ENCODE measurements around the gene ULBP3.

ULBP3 gene

DNA sequence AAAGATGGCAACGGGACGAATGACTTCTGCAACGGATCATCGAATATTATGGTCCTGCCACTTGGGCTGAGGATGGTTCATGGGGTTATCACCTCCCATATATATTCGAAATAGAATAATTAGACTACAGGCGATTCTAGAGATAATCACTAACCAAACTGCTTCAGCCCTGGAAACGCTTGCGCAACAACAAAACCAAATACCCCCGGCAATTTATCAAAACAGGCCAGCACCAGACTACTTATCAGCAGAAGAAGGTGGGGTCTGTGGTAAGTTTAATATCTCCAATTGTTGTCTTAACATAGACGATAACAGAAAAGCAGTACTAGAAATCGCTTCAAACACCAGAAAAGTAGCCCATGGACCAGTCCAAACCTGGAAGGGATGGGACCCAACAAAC is 31.0 kb upstream of the ULBP3 start:
- H3K79me2 ChIP-seq (ENCODE audit: low read length): no peaks in the 10 kb centered on the region
- H3K36me3 ChIP-seq (replicated peaks; ENCODE audit: low read depth, low read length): no peaks in the 10 kb centered on the region
- H2AFZ ChIP-seq (ENCODE audit: low read depth, low read length): no peak overlapping the region
- H3K4me2 ChIP-seq (ENCODE audit: low read length): no peak overlapping the region
- H3K4me1 ChIP-seq (ENCODE audit: low read length): no peaks in the 10 kb centered on the region
- H4K20me1 ChIP-seq (ENCODE audit: insufficient read depth, low read length): no peaks in the 10 kb centered on the region
- no peak overlapping the region for H3K9ac ChIP-seq (ENCODE audit: low read length)
- no peaks in the 10 kb centered on the region for H3K9me3 ChIP-seq (ENCODE audit: insufficient read depth, low read length)
- TF ChIP-seq EZH2phosphoT487 (IDR thresholded peaks at IDR 0.05; ENCODE audit: low read depth): no peak
- no peak for TF ChIP-seq CTCF (IDR thresholded peaks at IDR 0.05; ENCODE audit: low read depth, low read length)
- H3K27me3 ChIP-seq (ENCODE audit: low read depth, low read length): no peaks in the 10 kb centered on the region
- no peak overlapping the region for H3K4me3 ChIP-seq (ENCODE audit: low read length)
- no peak overlapping the region for H3K27ac ChIP-seq (ENCODE audit: low read length)

DNA sequence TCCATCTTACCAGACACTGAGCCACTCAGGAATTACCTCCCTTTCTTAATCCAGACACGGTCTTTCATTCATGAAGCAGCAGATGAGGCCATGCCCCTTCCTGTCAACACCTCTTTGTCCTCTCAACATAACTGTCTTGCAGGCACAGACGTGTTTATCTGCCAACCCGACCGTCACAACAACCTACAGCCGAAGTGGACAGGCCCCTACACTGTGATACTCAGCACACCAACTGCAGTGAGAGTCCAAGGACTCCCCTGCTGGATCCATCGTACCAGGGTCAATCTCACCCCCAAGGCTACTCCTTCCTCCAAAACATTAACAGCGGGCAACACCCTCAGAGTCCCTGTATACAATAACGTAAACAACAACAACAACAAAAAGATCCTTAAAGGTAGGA is 30.6 kb upstream of the ULBP3 start:
- Histone ChIP-seq H3K27me3 (ENCODE audit: low read depth, low read length) (peaks cover 3% of the 10 kb centered on the region; the same call in 1 of the 2 replicates), H3K79me2 (ENCODE audit: low read length) (no peaks in the 10 kb centered on the region), H3K9ac (ENCODE audit: low read length) (no peak overlapping the region), H3K4me3 (ENCODE audit: low read length) (no peak overlapping the region), H2AFZ (ENCODE audit: low read depth, low read length) (no peak overlapping the region), H3K36me3 (replicated peaks; ENCODE audit: low read depth, low read length) (no peaks in the 10 kb centered on the region), H4K20me1 (ENCODE audit: insufficient read depth, low read length) (no peaks in the 10 kb centered on the region), H3K9me3 (ENCODE audit: insufficient read depth, low read length) (no peaks in the 10 kb centered on the region), H3K4me2 (ENCODE audit: low read length) (no peak overlapping the region), H3K27ac (ENCODE audit: low read length) (no peak overlapping the region), H3K4me1 (ENCODE audit: low read length) (no peaks in the 10 kb centered on the region)
- no peak for TF ChIP-seq EZH2phosphoT487 (IDR thresholded peaks at IDR 0.05; ENCODE audit: low read depth)
- no peak for TF ChIP-seq CTCF (IDR thresholded peaks at IDR 0.05; ENCODE audit: low read depth, low read length)

DNA sequence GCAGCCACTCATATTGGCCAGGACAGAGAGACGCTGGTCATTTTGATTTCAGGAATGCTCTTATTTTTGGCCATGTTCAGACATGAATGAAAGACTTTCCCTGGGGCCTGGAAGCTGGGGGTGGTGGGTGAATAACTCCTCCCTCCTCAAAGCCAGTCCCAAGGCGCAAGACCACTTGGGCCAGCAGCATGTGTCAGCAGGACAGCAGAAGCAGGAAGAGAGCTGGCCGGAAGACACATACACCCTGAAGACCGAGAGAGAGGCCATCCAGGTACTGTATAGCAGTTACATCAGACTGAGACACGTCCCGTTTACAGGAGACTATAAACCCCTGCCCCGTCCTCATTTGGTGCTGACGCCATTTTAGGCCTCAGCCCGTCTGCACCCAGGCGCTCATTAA is 29.2 kb upstream of the ULBP3 start:
- Histone ChIP-seq H3K4me2 (ENCODE audit: low read length) (no peak overlapping the region), H3K9me3 (ENCODE audit: insufficient read depth, low read length) (no peaks in the 10 kb centered on the region), H3K36me3 (replicated peaks; ENCODE audit: low read depth, low read length) (no peaks in the 10 kb centered on the region), H3K9ac (ENCODE audit: low read length) (no peak overlapping the region), H3K4me3 (ENCODE audit: low read length) (no peak overlapping the region), H4K20me1 (ENCODE audit: insufficient read depth, low read length) (no peaks in the 10 kb centered on the region), H3K79me2 (ENCODE audit: low read length) (no peaks in the 10 kb centered on the region), H3K4me1 (ENCODE audit: low read length) (no peaks in the 10 kb centered on the region), H2AFZ (ENCODE audit: low read depth, low read length) (no peak overlapping the region), H3K27me3 (ENCODE audit: low read depth, low read length) (peaks cover 4% of the 10 kb centered on the region; the same call in 1 of the 2 replicates), H3K27ac (ENCODE audit: low read length) (no peak overlapping the region)
- TF ChIP-seq CTCF (IDR thresholded peaks at IDR 0.05; ENCODE audit: low read depth, low read length): no peak
- TF ChIP-seq EZH2phosphoT487 (IDR thresholded peaks at IDR 0.05; ENCODE audit: low read depth): no peak

DNA sequence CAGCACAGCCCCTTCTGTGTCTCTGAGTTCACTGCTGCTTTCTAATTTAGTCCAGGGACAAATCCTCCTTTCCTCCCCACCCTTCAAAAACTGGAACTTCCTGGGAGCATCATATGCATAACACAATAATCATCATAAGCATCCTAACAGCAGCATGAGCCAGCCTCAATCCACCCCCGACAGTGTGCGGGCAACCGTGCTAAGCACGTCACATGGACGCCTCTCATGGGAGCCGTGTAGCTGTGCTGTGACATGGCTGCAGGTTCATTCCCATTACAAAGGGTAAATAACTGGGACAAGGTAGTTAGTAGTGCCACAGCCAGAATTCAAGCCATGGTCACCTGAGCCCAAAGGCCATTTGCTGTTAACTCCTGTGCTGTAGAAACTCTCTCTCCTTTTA is 24.5 kb upstream of the ULBP3 start:
- H3K79me2 ChIP-seq (ENCODE audit: low read length): no peaks in the 10 kb centered on the region
- H3K9ac ChIP-seq (ENCODE audit: low read length): no peak overlapping the region
- no peak overlapping the region for H3K27ac ChIP-seq (ENCODE audit: low read length)
- no peak overlapping the region for H2AFZ ChIP-seq (ENCODE audit: low read depth, low read length)
- no peak overlapping the region for H3K4me3 ChIP-seq (ENCODE audit: low read length)
- H4K20me1 ChIP-seq (ENCODE audit: insufficient read depth, low read length): no peaks in the 10 kb centered on the region
- no peaks in the 10 kb centered on the region for H3K36me3 ChIP-seq (replicated peaks; ENCODE audit: low read depth, low read length)
- H3K4me1 ChIP-seq (ENCODE audit: low read length): no peaks in the 10 kb centered on the region
- TF ChIP-seq CTCF (IDR thresholded peaks at IDR 0.05; ENCODE audit: low read depth, low read length) (no peak), EZH2phosphoT487 (IDR thresholded peaks at IDR 0.05; ENCODE audit: low read depth) (no peak)
- peaks cover 4% of the 10 kb centered on the region; the same call in 1 of the 2 replicates for H3K27me3 ChIP-seq (ENCODE audit: low read depth, low read length)
- H3K4me2 ChIP-seq (ENCODE audit: low read length): no peak overlapping the region
- H3K9me3 ChIP-seq (ENCODE audit: insufficient read depth, low read length): no peaks in the 10 kb centered on the region
